Measurements from ENCODE around the gene CLCN4. TPM values are rescaled to one million over a fixed set of nuclear protein-coding genes. Genes with fewer than 3 reads are reported as not detected.
A peak's percentile ranks its signal among the peaks of the same experiment; 100 is the strongest.

Gene CLCN4
- total RNA-seq, 2 experiments from 2014 or later, result not detected

DNA sequence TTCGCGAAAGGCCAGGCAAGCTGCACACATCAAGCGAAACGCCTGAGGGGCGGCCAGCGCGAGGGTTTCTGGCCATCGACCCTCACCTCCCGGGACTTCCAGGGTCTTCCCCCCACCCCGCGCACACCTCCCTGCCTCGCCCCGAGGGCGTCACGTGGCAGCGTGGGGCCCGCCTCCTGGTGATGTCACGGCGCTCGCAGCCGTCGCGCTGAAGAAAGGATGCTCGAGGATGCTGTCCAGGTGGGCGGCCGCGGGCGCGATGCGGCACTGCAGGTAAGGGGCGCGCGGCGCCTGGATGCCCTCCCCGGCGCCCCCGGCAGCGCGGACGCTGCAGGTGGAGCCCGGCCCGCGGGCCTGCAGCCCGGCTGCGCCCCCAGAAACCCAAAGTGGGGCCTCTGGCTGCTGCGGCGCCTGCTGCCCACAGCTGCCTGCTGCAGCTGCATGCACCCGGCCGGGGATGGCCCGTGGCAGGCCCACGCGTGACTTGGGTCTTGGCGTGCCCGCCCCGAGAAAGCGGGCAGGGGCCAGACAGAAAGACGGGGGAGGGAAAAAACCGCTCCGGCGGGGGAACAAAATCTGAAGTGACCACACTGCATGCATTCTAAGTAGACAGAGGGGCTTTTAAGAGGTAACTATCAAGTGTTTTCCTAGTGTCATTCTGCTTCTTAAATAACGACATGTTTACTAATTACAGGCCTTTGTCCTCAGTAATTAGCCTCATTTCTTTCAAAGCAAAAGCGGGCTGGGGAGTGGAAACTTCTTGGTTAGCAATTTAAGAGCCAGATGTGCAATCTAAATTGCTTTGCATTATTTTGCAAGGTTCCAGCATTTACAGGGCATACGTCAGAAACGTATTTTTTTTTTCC lies 1.7 kb downstream of the CLCN4 start:
- Mint-ChIP-seq H3K36me3 (ENCODE audit: low read depth) (no peaks in the 10 kb centered on the region), H3K4me1 (ENCODE audit: low read depth) (peaks cover 9% of the 10 kb centered on the region), H3K27me3 (ENCODE audit: low read depth) (peaks cover 38% of the 10 kb centered on the region), H3K9me3 (no peaks in the 10 kb centered on the region), H3K27ac (no peak overlapping the region), H3K4me3 (no peak overlapping the region)
- peak; percentile 13 for DNase-seq
- intact Hi-C loops (cut with micrococcal nuclease), result no loop called here
- CTCF ChIA-PET, result no interaction called here

DNA sequence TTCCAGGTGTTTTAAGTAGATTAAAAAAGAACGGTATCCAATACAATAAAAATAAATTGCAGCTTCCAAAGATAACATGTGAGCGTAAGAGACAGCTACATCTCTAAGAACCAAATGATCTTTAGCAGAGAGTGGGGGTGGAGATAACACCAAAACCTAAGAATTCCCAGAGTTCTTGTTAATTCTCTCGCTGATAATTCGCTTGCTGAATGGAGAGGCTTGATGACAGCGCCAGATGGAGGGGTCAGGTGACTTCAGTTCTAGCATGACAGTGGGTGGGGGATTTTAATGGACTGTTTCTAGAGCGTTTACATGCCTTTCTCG lies 2.3 kb downstream of the CLCN4 start:
- Mint-ChIP-seq H3K4me3 (no peak overlapping the region), H3K4me1 (ENCODE audit: low read depth) (peaks cover 9% of the 10 kb centered on the region), H3K36me3 (ENCODE audit: low read depth) (no peaks in the 10 kb centered on the region), H3K27ac (no peak overlapping the region), H3K9me3 (no peaks in the 10 kb centered on the region), H3K27me3 (ENCODE audit: low read depth) (peaks cover 38% of the 10 kb centered on the region)
- CTCF ChIA-PET, result no interaction called here
- intact Hi-C loops (cut with micrococcal nuclease), result no loop called here
- DNase-seq, result no peak

DNA sequence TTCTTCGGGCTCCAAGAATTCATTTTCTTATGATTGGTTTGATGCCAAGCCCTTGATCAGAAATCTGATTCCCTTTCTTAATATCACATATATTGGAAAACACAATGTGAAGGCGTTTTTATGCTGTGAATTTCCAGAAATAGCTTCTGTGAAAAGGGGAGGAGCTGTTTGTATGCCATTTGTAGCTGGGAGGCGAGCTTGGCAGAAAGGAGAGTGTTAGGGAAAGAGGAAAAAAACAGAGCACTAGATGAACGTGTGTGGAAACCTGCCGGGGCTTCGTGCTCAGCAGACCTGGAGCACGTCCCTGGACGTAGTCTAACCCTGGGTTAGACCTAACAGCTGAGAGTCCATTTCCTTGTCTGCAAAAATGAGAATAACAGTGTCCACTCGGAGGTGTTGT lies 3.4 kb downstream of the CLCN4 start:
- DNase-seq, result no peak
- Mint-ChIP-seq H3K9me3 (no peaks in the 10 kb centered on the region), H3K27me3 (ENCODE audit: low read depth) (peaks cover 32% of the 10 kb centered on the region), H3K36me3 (ENCODE audit: low read depth) (no peaks in the 10 kb centered on the region), H3K27ac (no peak overlapping the region), H3K4me1 (ENCODE audit: low read depth) (peaks cover 9% of the 10 kb centered on the region), H3K4me3 (no peak overlapping the region)
- intact Hi-C loops (cut with micrococcal nuclease), result no loop called here
- CTCF ChIA-PET, result no interaction called here

DNA sequence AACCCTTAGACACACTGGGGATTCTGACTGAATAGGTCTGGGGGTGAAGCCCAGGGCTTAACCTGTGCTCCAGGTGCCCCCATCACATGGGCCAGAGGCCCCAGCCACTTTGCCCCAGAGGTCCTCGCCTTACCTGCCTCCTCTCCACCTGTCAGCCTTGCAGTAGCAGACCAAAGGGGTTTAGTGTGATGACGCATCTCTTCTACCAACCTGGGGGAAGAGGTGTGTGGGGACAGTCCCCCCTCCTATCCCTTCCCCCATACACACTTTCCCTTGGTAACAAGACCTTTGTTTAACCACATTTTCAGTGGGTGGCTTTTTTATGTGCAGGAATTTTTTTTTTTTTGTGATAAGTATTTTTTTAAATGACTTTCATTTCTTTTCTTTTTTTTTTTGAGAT lies 6.3 kb downstream of the CLCN4 start:
- H3K4me1 Mint-ChIP-seq (ENCODE audit: low read depth), result peaks cover 3% of the 10 kb centered on the region
- no peaks in the 10 kb centered on the region for H3K9me3 Mint-ChIP-seq
- DNase-seq, result no peak
- H3K27me3 Mint-ChIP-seq (ENCODE audit: low read depth), result peaks cover 24% of the 10 kb centered on the region
- H3K27ac Mint-ChIP-seq, result no peak overlapping the region
- H3K36me3 Mint-ChIP-seq (ENCODE audit: low read depth), result no peaks in the 10 kb centered on the region
- CTCF ChIA-PET, result no interaction called here
- H3K4me3 Mint-ChIP-seq, result no peak overlapping the region
- intact Hi-C loops (cut with micrococcal nuclease), result no loop called here

DNA sequence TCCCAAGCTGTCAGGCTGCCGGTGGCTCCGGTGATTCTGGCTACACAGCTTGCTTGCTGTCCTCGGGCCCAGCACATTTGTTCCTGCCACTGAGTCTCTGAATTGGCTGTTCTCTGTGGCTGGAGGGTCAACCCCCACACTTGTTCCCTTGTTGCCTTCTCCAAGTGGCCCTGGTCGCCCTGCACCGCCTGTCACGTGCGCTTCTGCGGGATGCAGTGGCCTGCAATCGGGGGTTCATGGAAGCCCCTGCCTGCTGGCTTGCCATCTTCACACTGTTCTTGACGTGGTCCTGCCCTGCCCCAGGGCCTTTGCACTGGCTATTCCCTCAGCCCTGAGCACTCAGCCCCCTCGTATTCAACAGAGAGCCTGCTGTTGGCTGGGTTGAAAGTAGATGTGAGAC lies 8.1 kb downstream of the CLCN4 start:
- Mint-ChIP-seq H3K4me1 (ENCODE audit: low read depth) (no peaks in the 10 kb centered on the region), H3K36me3 (ENCODE audit: low read depth) (no peaks in the 10 kb centered on the region), H3K27ac (no peak overlapping the region), H3K9me3 (no peaks in the 10 kb centered on the region), H3K27me3 (ENCODE audit: low read depth) (peaks cover 13% of the 10 kb centered on the region), H3K4me3 (no peak overlapping the region)
- intact Hi-C loops (cut with micrococcal nuclease), result no loop called here
- CTCF ChIA-PET, result no interaction called here
- DNase-seq, result no peak

- intact Hi-C loops (cut with micrococcal nuclease), result no loop called here
- no peak overlapping the region for H3K4me3 Mint-ChIP-seq
- no peaks in the 10 kb centered on the region for H3K9me3 Mint-ChIP-seq
- no peaks in the 10 kb centered on the region for H3K4me1 Mint-ChIP-seq (ENCODE audit: low read depth)
- no peak for DNase-seq
- CTCF ChIA-PET, result no interaction called here
- peaks cover 5% of the 10 kb centered on the region for H3K27me3 Mint-ChIP-seq (ENCODE audit: low read depth)
- H3K27ac Mint-ChIP-seq, result no peak overlapping the region
- H3K36me3 Mint-ChIP-seq (ENCODE audit: low read depth), result no peaks in the 10 kb centered on the region
Observed at GRCh38 chrX:10165580-10166247, 8.9 kb downstream of the CLCN4 start.

DNA sequence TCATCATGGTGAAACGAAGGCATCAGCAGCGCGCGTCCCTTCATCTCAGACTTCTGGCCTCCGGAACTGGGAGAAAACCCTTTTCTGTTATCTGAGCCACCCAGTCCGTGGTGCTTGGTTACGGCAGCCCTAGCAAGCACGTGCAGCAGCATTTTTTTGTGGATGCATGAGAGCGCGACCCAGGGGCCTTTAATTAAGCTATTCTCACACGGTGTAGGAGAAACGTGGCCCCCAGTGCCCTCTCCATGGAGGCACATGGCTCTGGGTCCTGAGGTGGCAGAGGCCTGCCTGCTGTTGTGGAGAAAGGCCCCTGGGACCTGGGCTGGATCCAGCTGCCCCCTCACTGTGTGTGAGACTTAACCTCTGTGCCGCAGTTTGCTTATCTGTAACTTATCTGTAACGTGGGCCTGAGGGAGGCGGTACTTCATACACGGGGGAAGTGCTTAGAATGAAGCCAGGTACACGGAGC lies 9.5 kb downstream of the CLCN4 start:
- H3K27ac Mint-ChIP-seq, result no peak overlapping the region
- H3K27me3 Mint-ChIP-seq (ENCODE audit: low read depth), result no peaks in the 10 kb centered on the region
- CTCF ChIA-PET, result no interaction called here
- H3K36me3 Mint-ChIP-seq (ENCODE audit: low read depth), result no peaks in the 10 kb centered on the region
- H3K4me3 Mint-ChIP-seq, result no peak overlapping the region
- H3K4me1 Mint-ChIP-seq (ENCODE audit: low read depth), result no peaks in the 10 kb centered on the region
- intact Hi-C loops (cut with micrococcal nuclease), result no loop called here
- no peak for DNase-seq
- H3K9me3 Mint-ChIP-seq, result no peaks in the 10 kb centered on the region

- peak; percentile 16 for DNase-seq
- Mint-ChIP-seq H3K9me3 (no peaks in the 10 kb centered on the region), H3K27me3 (ENCODE audit: low read depth) (no peaks in the 10 kb centered on the region), H3K36me3 (ENCODE audit: low read depth) (no peaks in the 10 kb centered on the region), H3K4me3 (no peak overlapping the region), H3K27ac (no peak overlapping the region), H3K4me1 (ENCODE audit: low read depth) (no peaks in the 10 kb centered on the region)
- CTCF ChIA-PET, result no interaction called here
- intact Hi-C loops (cut with micrococcal nuclease), result no loop called here
Observed at GRCh38 chrX:10166731-10167151, 10.0 kb downstream of the CLCN4 start.

- Mint-ChIP-seq H3K9me3 (no peaks in the 10 kb centered on the region), H3K4me1 (ENCODE audit: low read depth) (no peaks in the 10 kb centered on the region), H3K27me3 (ENCODE audit: low read depth) (no peaks in the 10 kb centered on the region), H3K36me3 (ENCODE audit: low read depth) (no peaks in the 10 kb centered on the region), H3K4me3 (no peak overlapping the region), H3K27ac (no peak overlapping the region)
- intact Hi-C loops (cut with micrococcal nuclease), result no loop called here
- no peak for DNase-seq
- CTCF ChIA-PET, result no interaction called here
Observed at GRCh38 chrX:10167573-10167972, 10.8 kb downstream of the CLCN4 start.

DNA sequence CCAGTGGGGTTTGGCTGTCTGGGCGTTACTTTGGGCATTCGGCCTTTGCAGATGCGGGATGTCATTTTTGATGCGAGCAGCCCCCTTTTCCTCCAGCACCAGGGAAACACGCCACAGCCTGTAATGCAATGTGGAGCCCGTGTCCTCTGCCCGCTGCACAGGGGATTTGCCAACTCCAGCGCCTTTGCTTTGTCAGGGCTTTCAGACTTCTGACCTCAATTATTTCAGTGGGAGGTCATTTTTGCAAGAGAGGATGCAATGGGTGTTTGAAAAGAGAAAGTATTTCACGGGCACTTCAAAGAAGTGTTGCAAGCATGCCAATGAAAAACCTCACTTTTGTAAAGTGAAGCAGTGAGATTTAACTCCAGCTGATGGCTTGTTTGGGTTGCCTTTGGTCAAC lies 11.5 kb downstream of the CLCN4 start:
- H3K9me3 Mint-ChIP-seq, result no peaks in the 10 kb centered on the region
- CTCF ChIA-PET, result no interaction called here

DNA sequence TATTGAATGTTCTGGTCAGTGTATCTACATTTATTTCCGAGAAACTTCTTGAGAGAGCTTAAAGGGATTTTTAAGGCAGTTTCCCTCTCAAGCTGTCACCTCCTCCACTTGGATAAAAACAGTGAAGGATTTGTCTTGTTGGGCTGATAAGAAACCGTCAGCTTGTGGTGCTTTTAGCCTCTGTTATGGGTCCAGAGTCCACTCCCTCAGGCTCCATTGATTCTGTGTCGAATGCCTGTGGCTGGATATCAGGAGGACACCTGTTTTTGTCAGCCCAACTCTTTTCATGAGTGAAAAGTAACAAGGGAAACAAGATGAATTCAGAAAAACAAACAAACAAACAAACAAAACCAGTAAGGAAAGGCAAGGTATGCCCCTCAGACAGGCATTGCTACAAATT lies 12.4 kb downstream of the CLCN4 start:
- Mint-ChIP-seq H3K27me3 (ENCODE audit: low read depth) (no peaks in the 10 kb centered on the region), H3K4me3 (no peak overlapping the region), H3K9me3 (no peaks in the 10 kb centered on the region), H3K4me1 (ENCODE audit: low read depth) (no peaks in the 10 kb centered on the region), H3K27ac (no peak overlapping the region), H3K36me3 (ENCODE audit: low read depth) (no peaks in the 10 kb centered on the region)
- CTCF ChIA-PET, result no interaction called here
- DNase-seq, result no peak
- intact Hi-C loops (cut with micrococcal nuclease), result no loop called here

More for the DNA sequence above, 11.5 kb downstream of the CLCN4 start:
- Mint-ChIP-seq H3K27me3 (ENCODE audit: low read depth) (no peaks in the 10 kb centered on the region), H3K27ac (no peak overlapping the region), H3K36me3 (ENCODE audit: low read depth) (no peaks in the 10 kb centered on the region), H3K4me3 (no peak overlapping the region), H3K4me1 (ENCODE audit: low read depth) (no peaks in the 10 kb centered on the region)
- DNase-seq, result no peak
- intact Hi-C loops (cut with micrococcal nuclease), result no loop called here

GRCh38 chrX:10171249-10171648 lies 14.5 kb downstream of the CLCN4 start:
- CTCF ChIA-PET, result no interaction called here
- DNase-seq, result no peak
- no peaks in the 10 kb centered on the region for H3K27me3 Mint-ChIP-seq (ENCODE audit: low read depth)
- H3K27ac Mint-ChIP-seq, result no peak overlapping the region
- no peaks in the 10 kb centered on the region for H3K36me3 Mint-ChIP-seq (ENCODE audit: low read depth)
- no peaks in the 10 kb centered on the region for H3K4me1 Mint-ChIP-seq (ENCODE audit: low read depth)
- no peaks in the 10 kb centered on the region for H3K9me3 Mint-ChIP-seq
- intact Hi-C loops (cut with micrococcal nuclease), result no loop called here
- H3K4me3 Mint-ChIP-seq, result no peak overlapping the region

DNA sequence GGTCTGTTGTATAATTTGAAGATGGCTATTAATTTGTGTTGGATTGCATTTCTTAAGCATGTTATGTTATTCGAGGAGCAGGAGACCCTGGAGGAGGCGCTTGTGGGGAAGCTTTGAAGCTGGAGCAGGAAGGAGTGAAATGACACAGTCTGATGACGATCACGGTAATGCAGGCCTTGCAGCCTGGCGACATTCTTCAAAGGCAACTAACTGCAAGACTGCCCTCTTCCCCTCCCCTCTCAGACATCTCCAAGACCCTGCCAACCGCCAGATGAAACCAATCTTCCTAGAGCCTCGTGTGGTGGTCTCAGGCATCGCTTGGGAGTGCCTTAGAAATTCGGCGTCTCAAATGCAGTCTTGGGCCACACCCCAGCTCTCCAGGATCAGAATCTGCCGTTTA lies 16.1 kb downstream of the CLCN4 start:
- H3K9me3 Mint-ChIP-seq, result no peaks in the 10 kb centered on the region
- intact Hi-C loops (cut with micrococcal nuclease), result no loop called here
- no peak overlapping the region for H3K27ac Mint-ChIP-seq
- CTCF ChIA-PET, result no interaction called here
- no peak overlapping the region for H3K4me3 Mint-ChIP-seq
- peaks cover 6% of the 10 kb centered on the region for H3K27me3 Mint-ChIP-seq (ENCODE audit: low read depth)
- H3K4me1 Mint-ChIP-seq (ENCODE audit: low read depth), result no peaks in the 10 kb centered on the region
- H3K36me3 Mint-ChIP-seq (ENCODE audit: low read depth), result no peaks in the 10 kb centered on the region
- DNase-seq, result no peak
